Endodermal cell (in vitro differentiated cells): ENCODE results near the gene EDEM3. TPM values are rescaled to one million over a fixed set of nuclear protein-coding genes. Genes with fewer than 3 reads are reported as not detected.

ENCODE experiments used
- DNase-seq: peaks from one replicate; pipeline ENCODE4 v3.0.0-alpha.2; 2017
- H3K27ac ChIP-seq: 2 replicates; pipeline ENCODE4 v1.5.1; 2013; ENCODE audit warnings: mild to moderate bottlenecking, low read depth, low read length, moderate library complexity
- H3K27me3 ChIP-seq: 2 replicates; pipeline ENCODE4 v1.6.1; 2013; ENCODE audit warnings: mild to moderate bottlenecking, low read length, moderate library complexity; ENCODE audit not compliant: insufficient read depth, control insufficient read depth, poor library complexity, severe bottlenecking
- H3K36me3 ChIP-seq: 2 replicates; pipeline ENCODE4 v1.7.0; 2013; ENCODE audit warnings: mild to moderate bottlenecking, low read length, moderate library complexity; ENCODE audit not compliant: control insufficient read depth, insufficient read depth
- H3K4me1 ChIP-seq: one replicate; pipeline ENCODE4 v1.7.0; 2013; ENCODE audit warnings: low read length; ENCODE audit not compliant: control insufficient read depth, insufficient read depth
- H3K4me3 ChIP-seq: 2 replicates; pipeline ENCODE4 v1.5.1; 2013; ENCODE audit warnings: mild to moderate bottlenecking, low read length, moderate library complexity
- H3K9ac ChIP-seq: 2 replicates; pipeline ENCODE4 v1.6.1; 2013; ENCODE audit warnings: mild to moderate bottlenecking, low read length, moderate library complexity; ENCODE audit not compliant: poor library complexity, severe bottlenecking; ENCODE audit errors: extremely low read depth
- H3K9me3 ChIP-seq: 2 replicates; pipeline ENCODE4 v1.6.1; 2013; ENCODE audit warnings: mild to moderate bottlenecking, low read length, moderate library complexity; ENCODE audit not compliant: control insufficient read depth
- H3K27ac Mint-ChIP-seq: 2 replicates; pipeline ENCODE4 v1.8.0; 2020; ENCODE audit warnings: mixed read lengths
- H3K27me3 Mint-ChIP-seq: 2 replicates; pipeline ENCODE4 v1.8.0; 2021; ENCODE audit warnings: mild to moderate bottlenecking, mixed read lengths; ENCODE audit not compliant: insufficient read depth
- H3K36me3 Mint-ChIP-seq: 2 replicates; pipeline ENCODE4 v1.8.0; 2020; ENCODE audit warnings: low read depth, mixed read lengths
- H3K4me1 Mint-ChIP-seq: 2 replicates; pipeline ENCODE4 v1.8.0; 2020; ENCODE audit warnings: mixed read lengths
- H3K4me3 Mint-ChIP-seq: 2 replicates; pipeline ENCODE4 v1.8.0; 2020; ENCODE audit warnings: mild to moderate bottlenecking, moderate library complexity, mixed read lengths
- H3K9me3 Mint-ChIP-seq: 2 replicates; pipeline ENCODE4 v1.8.0; 2020; ENCODE audit warnings: mild to moderate bottlenecking, mixed read lengths
- CTCF ChIP-seq: fragments of 200-600 bp; sonication (generic); conservative IDR thresholded peaks from 2 replicates; pipeline ENCODE4 v1.5.0; 2021; ENCODE audit warnings: antibody characterized with exemption, mild to moderate bottlenecking
- WGBS, 2 experiments: methylation state at CpG; one replicate each; pipeline versions ENCODE4 v1.1.5 to v1.1.7; 2013; ENCODE audit warnings: missing lambda C conversion rate in 2 of 2, mixed read lengths in 1 of 2; ENCODE audit not compliant: insufficient coverage in 1 of 2, insufficient read length in 1 of 2; 5-methylcytosine and 5-hydroxymethylcytosine counted together
- total RNA-seq, 2 donors: library from RNA; stranded (reverse); fragmentation: NEBNext Ultra II Directional in 1 of 2; extraction: Animal tissue kit (Norgen Biotek cat#: 25700) in 1 of 2; gene quantifications; 2 replicates in 1 of 2; 3 replicates in 1 of 2; pipeline ENCODE4 v1.2.1, GENCODE V29; 2021

Gene EDEM3
- total RNA-seq, 2 donors from 2014 or later: 17.0 to 22.0 TPM

GRCh38 chr1:184693011-184693410 is 61.6 kb downstream of the EDEM3 start:
- Histone ChIP-seq H3K4me3 (no peak overlapping the region), H3K4me1 (peaks cover 16% of the 10 kb centered on the region), H3K27ac (no peak overlapping the region), H3K36me3 (peaks cover 5% of the 10 kb centered on the region), H3K9me3 (no peaks in the 10 kb centered on the region), H3K27me3 (no peaks in the 10 kb centered on the region), H3K9ac (no peak overlapping the region)
- peak overlapping the region; percentile 22 for H3K27ac Mint-ChIP-seq
- H3K9me3 Mint-ChIP-seq: no peaks in the 10 kb centered on the region
- no peak overlapping the region for H3K4me3 Mint-ChIP-seq
- WGBS, 2 experiments: 97% methylated on average over 2 of the region's 2 CpGs; no CpG with 5 or more reads in 1 of the 2 experiments
- no peaks in the 10 kb centered on the region for H3K27me3 Mint-ChIP-seq
- peaks cover 49% of the 10 kb centered on the region for H3K4me1 Mint-ChIP-seq
- no peaks in the 10 kb centered on the region for H3K36me3 Mint-ChIP-seq
- DNase-seq: no peak
- no peak for TF ChIP-seq CTCF

DNA sequence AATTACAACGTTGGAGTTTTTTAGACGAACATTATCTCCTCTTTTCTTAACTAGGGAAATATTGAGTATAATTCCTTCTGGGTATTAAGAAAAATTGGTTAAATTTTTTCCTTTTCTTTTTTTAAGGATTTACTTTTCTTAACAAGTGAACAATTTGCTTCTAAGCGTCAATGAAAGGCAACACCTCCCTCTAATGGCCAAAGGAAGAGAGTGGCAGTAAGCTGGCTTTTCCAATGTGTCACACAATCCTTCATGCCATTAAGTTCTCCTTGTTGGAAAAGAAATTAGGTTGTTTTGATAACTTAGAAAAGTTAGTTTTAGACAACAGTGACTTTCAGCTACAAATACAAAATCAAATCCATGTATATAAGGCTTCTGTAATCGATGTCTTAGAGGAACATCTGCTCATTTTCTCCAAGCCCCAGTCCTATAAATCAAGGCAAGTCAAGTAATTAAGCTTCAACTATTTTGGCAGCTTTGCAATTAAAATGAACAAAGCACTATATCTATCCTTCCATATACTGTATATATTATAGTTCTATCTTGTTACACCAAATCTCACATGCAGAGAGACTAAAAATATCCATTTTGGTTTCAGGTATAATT is 62.8 kb downstream of the EDEM3 start:
- H3K9me3 Mint-ChIP-seq: no peaks in the 10 kb centered on the region
- H3K36me3 Mint-ChIP-seq: no peaks in the 10 kb centered on the region
- peak; percentile 97 for TF ChIP-seq CTCF
- no peak for DNase-seq
- peaks cover 41% of the 10 kb centered on the region for H3K4me1 Mint-ChIP-seq
- no peaks in the 10 kb centered on the region for H3K27me3 Mint-ChIP-seq
- H3K9me3 ChIP-seq: no peaks in the 10 kb centered on the region
- no peaks in the 10 kb centered on the region for H3K27me3 ChIP-seq
- no peak overlapping the region for H3K4me3 Mint-ChIP-seq
- 37 to 38% methylated on average over 2 to 4 of the region's 4 CpGs for WGBS, 2 experiments
- H3K4me1 ChIP-seq: peaks cover 16% of the 10 kb centered on the region
- no peak overlapping the region for H3K4me3 ChIP-seq
- no peak overlapping the region for H3K27ac ChIP-seq
- H3K36me3 ChIP-seq: peaks cover 5% of the 10 kb centered on the region
- H3K27ac Mint-ChIP-seq: no peak overlapping the region
- H3K9ac ChIP-seq: no peak overlapping the region

DNA sequence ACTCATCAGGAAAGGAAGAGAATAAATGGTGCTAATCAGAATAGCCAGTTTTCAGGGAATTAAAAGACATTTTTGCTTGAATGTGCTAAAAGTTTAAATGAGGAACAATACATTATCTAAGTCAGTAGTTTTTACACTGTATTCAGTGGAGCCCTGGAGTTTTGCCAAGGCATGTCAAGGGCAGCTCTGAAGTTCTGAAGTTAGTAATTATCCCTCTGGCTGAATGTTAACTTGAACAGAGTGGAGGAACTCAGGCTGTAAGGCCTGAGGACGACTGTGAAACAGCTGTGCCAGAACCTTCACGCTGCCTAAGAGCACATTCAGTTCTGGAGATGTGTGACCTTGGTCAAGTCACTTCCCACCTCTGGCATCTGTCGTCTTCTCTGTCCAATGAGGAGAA is 68.1 kb downstream of the EDEM3 start:
- TF ChIP-seq CTCF: no peak
- Histone ChIP-seq H3K9me3 (peaks cover 10% of the 10 kb centered on the region), H3K27me3 (no peaks in the 10 kb centered on the region), H3K4me1 (no peaks in the 10 kb centered on the region), H3K36me3 (no peaks in the 10 kb centered on the region), H3K9ac (no peak overlapping the region), H3K27ac (no peak overlapping the region), H3K4me3 (no peak overlapping the region)
- Mint-ChIP-seq H3K4me3 (no peak overlapping the region), H3K9me3 (peaks cover 5% of the 10 kb centered on the region), H3K27me3 (peaks cover 3% of the 10 kb centered on the region), H3K36me3 (peaks cover under 1% of the 10 kb centered on the region), H3K27ac (no peak overlapping the region), H3K4me1 (no peaks in the 10 kb centered on the region)
- WGBS, 2 experiments: 90 to 94% methylated on average over 3 of the region's 3 CpGs
- DNase-seq: no peak
